HepG2 (cell line): ENCODE results near the gene CSTPP1.

Experiments
- CHD2 ChIP-seq: IDR thresholded peaks from 2 replicates; pipeline ENCODE4 v1.6.1; 2011; ENCODE audit warnings: low read depth, low read length, improper control_type of control experiment
- DPF2 ChIP-seq: sonication (generic); formaldehyde crosslinking; IDR thresholded peaks from 2 replicates; pipeline ENCODE4 v1.4.0; 2020; ENCODE audit warnings: mild to moderate bottlenecking, low read depth, missing genetic modification reagents, borderline replicate concordance
- JUND ChIP-seq: sonication (generic); formaldehyde crosslinking; IDR thresholded peaks from 2 replicates; pipeline ENCODE4 v1.8.0; 2022; ENCODE audit warnings: mild to moderate bottlenecking, missing genetic modification reagents

DNA sequence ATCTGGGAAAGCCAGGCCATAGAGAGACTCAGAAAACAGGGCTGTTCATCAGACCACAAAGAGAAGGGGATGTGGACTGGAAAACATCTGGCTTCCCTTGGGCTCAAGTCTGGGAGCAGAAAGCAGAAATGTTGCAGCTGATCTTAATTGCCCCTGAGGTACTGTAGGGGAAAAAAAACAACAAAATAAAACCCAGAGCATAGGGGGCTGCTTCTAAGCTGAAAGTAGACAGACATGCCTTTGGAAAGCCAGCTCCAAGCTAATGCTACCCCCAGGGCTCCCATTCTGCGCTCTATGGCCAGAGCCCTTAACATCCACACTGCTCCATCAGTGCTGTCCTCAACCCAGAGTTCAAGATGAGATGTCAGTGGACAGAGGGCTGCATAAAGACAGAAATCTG lies 251.7 kb downstream of the CSTPP1 start:
- no peak for TF ChIP-seq JUND (CRISPR knock-in tag)
- TF ChIP-seq CHD2 = no peak
- TF ChIP-seq DPF2 = no peak
